ENCODE measurements around the gene RGS5. TPM values are rescaled to one million over a fixed set of nuclear protein-coding genes. Genes with fewer than 3 reads are reported as not detected.

Gene RGS5
- polyA plus RNA-seq, 4 donors, result 4.0 to 24.4 (median 16.0) TPM

GRCh38 chr1:163176797-163177196 lies 25.9 kb downstream of the RGS5 start:
- H3K27me3 ChIP-seq (ENCODE audit: control insufficient read depth in 3 of 3, insufficient read depth in 3 of 3, low read length in 3 of 3), result no peaks in the 10 kb centered on the region
- no peaks in the 10 kb centered on the region for H3K4me1 ChIP-seq (ENCODE audit: control insufficient read depth in 3 of 3, insufficient read depth in 2 of 3, low read depth in 1 of 3, low read length in 2 of 3)
- no peaks in the 10 kb centered on the region for H3K36me3 ChIP-seq (ENCODE audit: control insufficient read depth in 3 of 3, insufficient read depth in 2 of 3, low read depth in 1 of 3, low read length in 3 of 3)
- FAIRE-seq, result no peak
- DNase-seq, result no peak
- no peak overlapping the region for H3K27ac ChIP-seq (ENCODE audit: low read depth in 1 of 3, low read length in 2 of 3)
- H3K4me3 ChIP-seq (ENCODE audit: low read depth in 1 of 3, low read length in 3 of 3), result no peak overlapping the region
- no peaks in the 10 kb centered on the region for H3K9me3 ChIP-seq (ENCODE audit: control insufficient read depth in 2 of 2, insufficient read depth in 1 of 2, low read depth in 1 of 2, low read length in 1 of 2)
- 83 to 88% (median 87%) methylated on average over 4 of the region's 4 CpGs for WGBS, 3 donors

- no peak overlapping the region for H3K4me3 ChIP-seq (ENCODE audit: low read depth in 1 of 3, low read length in 3 of 3)
- no peak for FAIRE-seq
- no peaks in the 10 kb centered on the region for H3K36me3 ChIP-seq (ENCODE audit: control insufficient read depth in 3 of 3, insufficient read depth in 2 of 3, low read depth in 1 of 3, low read length in 3 of 3)
- no peaks in the 10 kb centered on the region for H3K4me1 ChIP-seq (ENCODE audit: control insufficient read depth in 3 of 3, insufficient read depth in 2 of 3, low read depth in 1 of 3, low read length in 2 of 3)
- H3K27me3 ChIP-seq (ENCODE audit: control insufficient read depth in 3 of 3, insufficient read depth in 3 of 3, low read length in 3 of 3), result no peaks in the 10 kb centered on the region
- no peaks in the 10 kb centered on the region for H3K9me3 ChIP-seq (ENCODE audit: control insufficient read depth in 2 of 2, insufficient read depth in 1 of 2, low read depth in 1 of 2, low read length in 1 of 2)
- WGBS, 3 donors, result 39 to 45% (median 40%) methylated on average over 18 of the region's 18 CpGs
- peak; percentile 48 to 56 for DNase-seq
- no peak overlapping the region for H3K27ac ChIP-seq (ENCODE audit: low read depth in 1 of 3, low read length in 2 of 3)
Measured at GRCh38 chr1:163174524-163175437, 27.9 kb downstream of the RGS5 start.

- Histone ChIP-seq H3K4me1 (ENCODE audit: control insufficient read depth in 3 of 3, insufficient read depth in 2 of 3, low read depth in 1 of 3, low read length in 2 of 3) (no peaks in the 10 kb centered on the region), H3K9me3 (ENCODE audit: control insufficient read depth in 2 of 2, insufficient read depth in 1 of 2, low read depth in 1 of 2, low read length in 1 of 2) (no peaks in the 10 kb centered on the region), H3K27ac (ENCODE audit: low read depth in 1 of 3, low read length in 2 of 3) (no peak overlapping the region), H3K36me3 (ENCODE audit: control insufficient read depth in 3 of 3, insufficient read depth in 2 of 3, low read depth in 1 of 3, low read length in 3 of 3) (no peaks in the 10 kb centered on the region), H3K27me3 (ENCODE audit: control insufficient read depth in 3 of 3, insufficient read depth in 3 of 3, low read length in 3 of 3) (no peaks in the 10 kb centered on the region), H3K4me3 (ENCODE audit: low read depth in 1 of 3, low read length in 3 of 3) (no peak overlapping the region)
- DNase-seq, result no peak
- FAIRE-seq, result no peak
- WGBS, 3 donors, result 44 to 59% (median 55%) methylated on average over 4 of the region's 4 CpGs
Measured at GRCh38 chr1:163173121-163173520, 29.6 kb downstream of the RGS5 start.

GRCh38 chr1:163172596-163172995 lies 30.1 kb downstream of the RGS5 start:
- Histone ChIP-seq H3K27ac (ENCODE audit: low read depth in 1 of 3, low read length in 2 of 3) (no peak overlapping the region), H3K4me1 (ENCODE audit: control insufficient read depth in 3 of 3, insufficient read depth in 2 of 3, low read depth in 1 of 3, low read length in 2 of 3) (no peaks in the 10 kb centered on the region), H3K36me3 (ENCODE audit: control insufficient read depth in 3 of 3, insufficient read depth in 2 of 3, low read depth in 1 of 3, low read length in 3 of 3) (no peaks in the 10 kb centered on the region), H3K9me3 (ENCODE audit: control insufficient read depth in 2 of 2, insufficient read depth in 1 of 2, low read depth in 1 of 2, low read length in 1 of 2) (no peaks in the 10 kb centered on the region), H3K27me3 (ENCODE audit: control insufficient read depth in 3 of 3, insufficient read depth in 3 of 3, low read length in 3 of 3) (no peaks in the 10 kb centered on the region), H3K4me3 (ENCODE audit: low read depth in 1 of 3, low read length in 3 of 3) (no peak overlapping the region)
- WGBS, 3 donors, result 44 to 64% (median 45%) methylated on average over 2 of the region's 2 CpGs
- FAIRE-seq (no peak), DNase-seq (no peak)

- no peak overlapping the region for H3K4me3 ChIP-seq (ENCODE audit: low read depth in 1 of 3, low read length in 3 of 3)
- H3K27ac ChIP-seq (ENCODE audit: low read depth in 1 of 3, low read length in 2 of 3), result no peak overlapping the region
- FAIRE-seq, result no peak
- H3K27me3 ChIP-seq (ENCODE audit: control insufficient read depth in 3 of 3, insufficient read depth in 3 of 3, low read length in 3 of 3), result no peaks in the 10 kb centered on the region
- H3K9me3 ChIP-seq (ENCODE audit: control insufficient read depth in 2 of 2, insufficient read depth in 1 of 2, low read depth in 1 of 2, low read length in 1 of 2), result no peaks in the 10 kb centered on the region
- no peak for DNase-seq
- no peaks in the 10 kb centered on the region for H3K4me1 ChIP-seq (ENCODE audit: control insufficient read depth in 3 of 3, insufficient read depth in 2 of 3, low read depth in 1 of 3, low read length in 2 of 3)
- H3K36me3 ChIP-seq (ENCODE audit: control insufficient read depth in 3 of 3, insufficient read depth in 2 of 3, low read depth in 1 of 3, low read length in 3 of 3), result no peaks in the 10 kb centered on the region
- 68 to 73% (median 68%) methylated on average over 5 of the region's 5 CpGs for WGBS, 3 donors
Measured at GRCh38 chr1:163171826-163172225, 30.9 kb downstream of the RGS5 start.

- no peaks in the 10 kb centered on the region for H3K36me3 ChIP-seq (ENCODE audit: control insufficient read depth in 3 of 3, insufficient read depth in 2 of 3, low read depth in 1 of 3, low read length in 3 of 3)
- H3K27ac ChIP-seq (ENCODE audit: low read depth in 1 of 3, low read length in 2 of 3), result no peak overlapping the region
- 73 to 82% (median 78%) methylated on average over 5 of the region's 5 CpGs for whole genome bisulfite sequencing, 3 donors
- H3K4me1 ChIP-seq (ENCODE audit: control insufficient read depth in 3 of 3, insufficient read depth in 2 of 3, low read depth in 1 of 3, low read length in 2 of 3), result no peaks in the 10 kb centered on the region
- H3K27me3 ChIP-seq (ENCODE audit: control insufficient read depth in 3 of 3, insufficient read depth in 3 of 3, low read length in 3 of 3), result no peaks in the 10 kb centered on the region
- no peak overlapping the region for H3K4me3 ChIP-seq (ENCODE audit: low read depth in 1 of 3, low read length in 3 of 3)
- H3K9me3 ChIP-seq (ENCODE audit: control insufficient read depth in 2 of 2, insufficient read depth in 1 of 2, low read depth in 1 of 2, low read length in 1 of 2), result no peaks in the 10 kb centered on the region
- DNase-seq (no peak), FAIRE-seq (no peak)
Measured at GRCh38 chr1:163170975-163171676, 31.6 kb downstream of the RGS5 start.

- no peak for FAIRE-seq
- Histone ChIP-seq H3K4me1 (ENCODE audit: control insufficient read depth in 3 of 3, insufficient read depth in 2 of 3, low read depth in 1 of 3, low read length in 2 of 3) (no peaks in the 10 kb centered on the region), H3K27ac (ENCODE audit: low read depth in 1 of 3, low read length in 2 of 3) (no peak overlapping the region), H3K27me3 (ENCODE audit: control insufficient read depth in 3 of 3, insufficient read depth in 3 of 3, low read length in 3 of 3) (no peaks in the 10 kb centered on the region), H3K36me3 (ENCODE audit: control insufficient read depth in 3 of 3, insufficient read depth in 2 of 3, low read depth in 1 of 3, low read length in 3 of 3) (no peaks in the 10 kb centered on the region), H3K9me3 (ENCODE audit: control insufficient read depth in 2 of 2, insufficient read depth in 1 of 2, low read depth in 1 of 2, low read length in 1 of 2) (no peaks in the 10 kb centered on the region), H3K4me3 (ENCODE audit: low read depth in 1 of 3, low read length in 3 of 3) (no peak overlapping the region)
- WGBS, 3 donors, result 87 to 88% (median 88%) methylated on average over 1 of the region's 1 CpG
- DNase-seq, result no peak
Measured at GRCh38 chr1:163170331-163170730, 32.4 kb downstream of the RGS5 start.

GRCh38 chr1:163169553-163169952 lies 33.2 kb downstream of the RGS5 start:
- Histone ChIP-seq H3K27me3 (ENCODE audit: control insufficient read depth in 3 of 3, insufficient read depth in 3 of 3, low read length in 3 of 3) (no peaks in the 10 kb centered on the region), H3K4me1 (ENCODE audit: control insufficient read depth in 3 of 3, insufficient read depth in 2 of 3, low read depth in 1 of 3, low read length in 2 of 3) (no peaks in the 10 kb centered on the region), H3K36me3 (ENCODE audit: control insufficient read depth in 3 of 3, insufficient read depth in 2 of 3, low read depth in 1 of 3, low read length in 3 of 3) (no peaks in the 10 kb centered on the region), H3K4me3 (ENCODE audit: low read depth in 1 of 3, low read length in 3 of 3) (no peak overlapping the region), H3K9me3 (ENCODE audit: control insufficient read depth in 2 of 2, insufficient read depth in 1 of 2, low read depth in 1 of 2, low read length in 1 of 2) (no peaks in the 10 kb centered on the region), H3K27ac (ENCODE audit: low read depth in 1 of 3, low read length in 2 of 3) (no peak overlapping the region)
- FAIRE-seq (no peak), DNase-seq (no peak)
- 84 to 93% (median 87%) methylated on average over 1 of the region's 1 CpG for WGBS, 3 donors

All from small intestine (tissue), 7 donors.